Left lung (tissue), 10 donors: ENCODE measurements around the gene ZC3H18. TPM values are rescaled to one million over a fixed set of nuclear protein-coding genes. Genes with fewer than 3 reads are reported as not detected.

Experiments
- ATAC-seq: fragments of 200-7000 bp; cut with Tn5 transposase; one replicate; pipeline ENCODE4 v1.9.1; 2020; ENCODE audit warnings: moderate library complexity
- DNase-seq, 4 donors: peaks; one replicate each; pipeline ENCODE4 v3.0.0-alpha.2; 2013 to 2020
- H3K27ac ChIP-seq, 2 donors: fragments of 200-600 bp; sonication (generic) in 1 of 2; one replicate each; pipeline versions ENCODE4 v1.5.0 to v1.8.0; 2020 to 2021
- H3K27me3 ChIP-seq, 2 donors: fragments of 200-600 bp; sonication (generic) in 1 of 2; one replicate each; pipeline versions ENCODE4 v1.5.0 to v1.8.0; 2020 to 2021
- H3K36me3 ChIP-seq, 2 donors: fragments of 200-600 bp; sonication (generic) in 1 of 2; one replicate each; pipeline versions ENCODE4 v1.5.0 to v1.8.0; 2020 to 2021
- H3K4me1 ChIP-seq, 2 donors: fragments of 200-600 bp; one replicate each; pipeline ENCODE4 v1.8.0; 2021
- H3K4me3 ChIP-seq, 2 donors: fragments of 200-600 bp; sonication (generic) in 1 of 2; one replicate each; pipeline versions ENCODE4 v1.5.0 to v1.8.0; 2020 to 2021; ENCODE audit warnings: mild to moderate bottlenecking in 1 of 2
- H3K9me3 ChIP-seq, 2 donors: fragments of 200-600 bp; sonication (generic) in 1 of 2; one replicate each; pipeline versions ENCODE4 v1.5.0 to v1.8.0; 2020 to 2021
- CTCF ChIP-seq, 2 donors: fragments of 200-600 bp; sonication (generic) in 1 of 2; IDR thresholded peaks; one replicate each; pipeline versions ENCODE4 v1.5.0 to v1.8.0; 2021; ENCODE audit warnings: antibody characterized with exemption in 2 of 2
- intact Hi-C, 2 donors: fragments of 100-400 bp; cut with DNase I; formaldehyde crosslinking; loops; one replicate each; pipeline versions ENCODE4 v1.11.2 to v1.14.2; 2022
- polyA plus RNA-seq, 6 donors: library from polyadenylated mRNA; unstranded; fragments of 120-200 nt; gene quantifications; one replicate each; pipeline ENCODE4 v1.2.1, GENCODE V29; 2013; ENCODE audit not compliant: insufficient read length in 6 of 6
- total RNA-seq, 2 donors: library from RNA; stranded (reverse); fragmentation: NEBNext Ultra II Directional; extraction: Animal tissue kit (Norgen Biotek cat#: 25700); gene quantifications; one replicate each; pipeline ENCODE4 v1.2.1, GENCODE V29; 2021
- donor health status: DM: no; HTN: yes; CAD: no.
- donor health status: DM: no; HTN: no; CAD: no.

The ZC3H18 gene
- total and polyA plus RNA-seq, 8 donors = 33.8 to 53.1 (median 38.5) TPM

GRCh38 chr16:88652762-88653063 lies 82.5 kb downstream of the ZC3H18 start:
- peak in 1 of 4 donors; percentile 72 for DNase-seq
- Histone ChIP-seq H3K27ac (no peak overlapping the region), H3K27me3 (no peaks in the 10 kb centered on the region), H3K4me3 (no peak overlapping the region), H3K4me1 (peaks cover 5 to 46% of the 10 kb centered on the region in 2 donors), H3K9me3 (no peaks in the 10 kb centered on the region), H3K36me3 (peaks cover 0 to 70% of the 10 kb centered on the region in 2 donors)
- intact Hi-C loops = no loop called here
- ATAC-seq = no peak
- TF ChIP-seq CTCF (IDR thresholded peaks at IDR 0.05) = no peak

- no peak overlapping the region for H3K4me3 ChIP-seq
- no peak overlapping the region for H3K27ac ChIP-seq
- H3K4me1 ChIP-seq = peaks cover 5 to 42% of the 10 kb centered on the region in 2 donors
- peaks cover 0 to 74% of the 10 kb centered on the region in 2 donors for H3K36me3 ChIP-seq
- ATAC-seq = no peak
- TF ChIP-seq CTCF (IDR thresholded peaks at IDR 0.05) = no peak
- no peaks in the 10 kb centered on the region for H3K27me3 ChIP-seq
- no peaks in the 10 kb centered on the region for H3K9me3 ChIP-seq
- intact Hi-C loops = no loop called here
- peak in 1 of 4 donors; percentile 71 for DNase-seq
Measured at GRCh38 chr16:88653101-88653500, 82.9 kb downstream of the ZC3H18 start.

GRCh38 chr16:88653596-88654362 lies 83.6 kb downstream of the ZC3H18 start:
- H3K27me3 ChIP-seq = no peaks in the 10 kb centered on the region
- peaks cover 0 to 79% of the 10 kb centered on the region in 2 donors for H3K36me3 ChIP-seq
- H3K9me3 ChIP-seq = no peaks in the 10 kb centered on the region
- intact Hi-C loops = no loop called here
- peaks cover 5 to 35% of the 10 kb centered on the region in 2 donors for H3K4me1 ChIP-seq
- ATAC-seq (no peak), DNase-seq (peak in 1 of 4 donors; percentile 68)
- no peak overlapping the region for H3K27ac ChIP-seq
- no peak for TF ChIP-seq CTCF (IDR thresholded peaks at IDR 0.05)
- H3K4me3 ChIP-seq = no peak overlapping the region

GRCh38 chr16:88654363-88655052 lies 84.3 kb downstream of the ZC3H18 start:
- ATAC-seq (no peak), DNase-seq (peak in 1 of 4 donors; percentile 65)
- Histone ChIP-seq H3K9me3 (no peaks in the 10 kb centered on the region), H3K27ac (no peak overlapping the region), H3K4me1 (peaks cover 5 to 28% of the 10 kb centered on the region in 2 donors), H3K36me3 (peaks cover 0 to 78% of the 10 kb centered on the region in 2 donors), H3K4me3 (no peak overlapping the region), H3K27me3 (no peaks in the 10 kb centered on the region)
- no peak for TF ChIP-seq CTCF (IDR thresholded peaks at IDR 0.05)
- intact Hi-C loops = no loop called here

GRCh38 chr16:88655053-88655732 lies 85.0 kb downstream of the ZC3H18 start:
- intact Hi-C loops = no loop called here
- DNase-seq (peak in 1 of 4 donors; percentile 76), ATAC-seq (no peak)
- no peak for TF ChIP-seq CTCF (IDR thresholded peaks at IDR 0.05)
- Histone ChIP-seq H3K27ac (no peak overlapping the region), H3K36me3 (peaks cover 0 to 76% of the 10 kb centered on the region in 2 donors), H3K9me3 (no peaks in the 10 kb centered on the region), H3K27me3 (no peaks in the 10 kb centered on the region), H3K4me1 (peaks cover 5 to 22% of the 10 kb centered on the region in 2 donors), H3K4me3 (no peak overlapping the region)
